Uterus (tissue), 4 donors: ENCODE data around the gene PKMYT1. TPM values are rescaled to one million over a fixed set of nuclear protein-coding genes. Genes with fewer than 3 reads are reported as not detected.

ENCODE experiments used
- DNase-seq, 2 donors: peaks; one replicate each; pipeline ENCODE4 v3.0.0-alpha.2; 2019 to 2020
- H3K27ac ChIP-seq, 2 donors: fragments of 200-600 bp; sonication (generic); 1 replicate in 1 of 2; 2 replicates in 1 of 2; pipeline ENCODE4 v1.5.1; 2016 to 2018
- H3K27me3 ChIP-seq, 2 donors: fragments of 200-600 bp; sonication (generic); one replicate each; pipeline ENCODE4 v1.5.1; 2018 to 2019; ENCODE audit warnings: control low read depth in 1 of 2
- H3K36me3 ChIP-seq, 2 donors: fragments of 200-600 bp; sonication (generic); one replicate each; pipeline ENCODE4 v1.5.1; 2019; ENCODE audit warnings: control low read depth in 1 of 2
- H3K4me1 ChIP-seq, 2 donors: fragments of 200-600 bp; sonication (generic); one replicate each; pipeline ENCODE4 v1.5.1; 2018 to 2019; ENCODE audit warnings: control low read depth in 1 of 2
- H3K4me3 ChIP-seq, 2 donors: fragments of 200-600 bp; sonication (generic); 1 replicate in 1 of 2; 2 replicates in 1 of 2; pipeline ENCODE4 v1.5.1; 2018 to 2019; ENCODE audit warnings: mild to moderate bottlenecking in 1 of 2
- H3K9me3 ChIP-seq, 2 donors: fragments of 200-600 bp; sonication (generic); one replicate each; pipeline ENCODE4 v1.5.1; 2019; ENCODE audit warnings: control low read depth in 1 of 2
- CTCF ChIP-seq, 4 experiments: fragments of 200-600 bp in 2 of 4; fragments of 450-650 bp in 2 of 4; sonication (generic) in 2 of 4; IDR thresholded peaks; one replicate each; pipeline ENCODE4 v1.5.1; 2016 to 2019; ENCODE audit warnings: antibody characterized with exemption in 4 of 4, mild to moderate bottlenecking in 2 of 4, moderate library complexity in 1 of 4
- POLR2A ChIP-seq, 2 donors: fragments of 450-650 bp; IDR thresholded peaks; one replicate each; pipeline ENCODE4 v1.6.1; 2016; ENCODE audit warnings: antibody characterized with exemption in 2 of 2, mild to moderate bottlenecking in 1 of 2, moderate library complexity in 1 of 2
- intact Hi-C: fragments of 100-400 bp; cut with DNase I; formaldehyde crosslinking; loops from one replicate; pipeline ENCODE4 v1.15.1; 2023; ENCODE audit warnings: low total_unique reads
- total RNA-seq, 4 donors: library from RNA; depleted of rRNA in 3 of 4; stranded (reverse); fragments of >200 nt in 3 of 4; gene quantifications; one replicate each; pipeline versions ENCODE4 v1.1.0 to v1.2.4, GENCODE V29; 2014 to 2023
- donor health status: DM: yes; HTN: yes; CAD: no.

The PKMYT1 gene
- total RNA-seq, 4 donors from 2014 or later: 6.1 TPM; not detected in 3

- no peak overlapping the region for H3K27ac ChIP-seq
- H3K4me1 ChIP-seq: peaks cover 0 to 3% of the 10 kb centered on the region in 2 donors
- H3K9me3 ChIP-seq: no peaks in the 10 kb centered on the region
- H3K4me3 ChIP-seq: no peak overlapping the region
- H3K27me3 ChIP-seq: no peaks in the 10 kb centered on the region
- H3K36me3 ChIP-seq: no peaks in the 10 kb centered on the region
- TF ChIP-seq CTCF (IDR thresholded peaks at IDR 0.05): no peak
- no peak for TF ChIP-seq POLR2A (IDR thresholded peaks at IDR 0.05)
- DNase-seq: no peak
- intact Hi-C loops: no loop called here
Observed at GRCh38 chr16:2988590-2989099, 8.4 kb upstream of the PKMYT1 start.

GRCh38 chr16:2987833-2988232, 7.6 kb upstream of the PKMYT1 start:
- TF ChIP-seq POLR2A (IDR thresholded peaks at IDR 0.05) (no peak), CTCF (IDR thresholded peaks at IDR 0.05) (no peak)
- H3K4me3 ChIP-seq: no peak overlapping the region
- intact Hi-C loops: no loop called here
- H3K9me3 ChIP-seq: no peaks in the 10 kb centered on the region
- no peak overlapping the region for H3K27ac ChIP-seq
- no peaks in the 10 kb centered on the region for H3K27me3 ChIP-seq
- H3K4me1 ChIP-seq: peaks cover 0 to 6% of the 10 kb centered on the region in 2 donors
- H3K36me3 ChIP-seq: no peaks in the 10 kb centered on the region
- no peak for DNase-seq

- DNase-seq: no peak
- no peak overlapping the region for H3K27ac ChIP-seq
- peaks cover 0 to 6% of the 10 kb centered on the region in 2 donors for H3K4me1 ChIP-seq
- H3K4me3 ChIP-seq: no peak overlapping the region
- intact Hi-C loops: no loop called here
- H3K36me3 ChIP-seq: no peaks in the 10 kb centered on the region
- no peaks in the 10 kb centered on the region for H3K9me3 ChIP-seq
- TF ChIP-seq CTCF (IDR thresholded peaks at IDR 0.05): no peak
- no peak for TF ChIP-seq POLR2A (IDR thresholded peaks at IDR 0.05)
- no peaks in the 10 kb centered on the region for H3K27me3 ChIP-seq
Observed at GRCh38 chr16:2987286-2987685, 7.0 kb upstream of the PKMYT1 start.

GRCh38 chr16:2986623-2987188, 6.5 kb upstream of the PKMYT1 start:
- no peak for DNase-seq
- Histone ChIP-seq H3K4me3 (no peak overlapping the region), H3K27me3 (no peaks in the 10 kb centered on the region), H3K27ac (no peak overlapping the region), H3K4me1 (peaks cover 0 to 6% of the 10 kb centered on the region in 2 donors), H3K36me3 (no peaks in the 10 kb centered on the region), H3K9me3 (no peaks in the 10 kb centered on the region)
- intact Hi-C loops: no loop called here
- TF ChIP-seq POLR2A (IDR thresholded peaks at IDR 0.05): no peak
- TF ChIP-seq CTCF (IDR thresholded peaks at IDR 0.05): no peak

- H3K27me3 ChIP-seq: no peaks in the 10 kb centered on the region
- H3K36me3 ChIP-seq: no peaks in the 10 kb centered on the region
- peaks cover 0 to 6% of the 10 kb centered on the region in 2 donors for H3K4me1 ChIP-seq
- no peaks in the 10 kb centered on the region for H3K9me3 ChIP-seq
- no peak overlapping the region for H3K27ac ChIP-seq
- no peak overlapping the region for H3K4me3 ChIP-seq
- DNase-seq: no peak
- intact Hi-C loops: no loop called here
- TF ChIP-seq POLR2A (IDR thresholded peaks at IDR 0.05) (no peak), CTCF (IDR thresholded peaks at IDR 0.05) (no peak)
Observed at GRCh38 chr16:2985893-2986355, 5.7 kb upstream of the PKMYT1 start.
